Measurements from ENCODE around the gene MVK.

MVK gene

DNA sequence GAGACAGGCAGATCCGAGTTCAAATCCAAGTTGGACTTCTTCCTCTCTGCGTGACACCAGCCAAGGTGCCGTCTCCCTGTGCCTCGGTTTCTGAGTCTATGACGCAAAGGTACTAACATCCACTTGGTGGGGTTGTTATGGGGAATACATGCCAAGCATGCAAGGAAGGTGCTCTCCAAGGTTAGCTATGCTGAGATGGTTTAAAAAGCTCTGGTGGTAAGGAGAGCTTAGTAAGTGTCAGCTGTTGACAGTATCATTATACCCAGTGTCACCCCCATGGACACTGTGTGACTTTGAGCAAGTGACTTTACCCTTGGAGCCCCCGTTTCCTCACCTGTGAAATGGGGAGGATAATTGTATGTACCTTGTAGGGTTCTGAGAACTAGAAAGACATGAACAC lies 22.5 kb upstream of the MVK start:
- H3K4me3 ChIP-seq (ENCODE audit: low read depth in 1 of 2, low read length in 1 of 2), result no peak overlapping the region
- no peaks in the 10 kb centered on the region for H3K9me3 ChIP-seq
- H3K36me3 ChIP-seq, result no peaks in the 10 kb centered on the region
- no peak overlapping the region for H3K27ac ChIP-seq
- no peaks in the 10 kb centered on the region for H3K4me1 ChIP-seq (ENCODE audit: control insufficient read depth in 1 of 2, insufficient read depth in 1 of 2, low read depth in 1 of 2, low read length in 1 of 2)
- peaks cover 61% of the 10 kb centered on the region for H3K27me3 ChIP-seq
- no peak for TF ChIP-seq CTCF (IDR thresholded peaks at IDR 0.05)

GRCh38 chr12:109552971-109553370 lies 20.6 kb upstream of the MVK start:
- Histone ChIP-seq H3K36me3 (no peaks in the 10 kb centered on the region), H3K27ac (no peak overlapping the region), H3K4me3 (ENCODE audit: low read depth in 1 of 2, low read length in 1 of 2) (no peak overlapping the region), H3K27me3 (peaks cover 47% of the 10 kb centered on the region), H3K4me1 (ENCODE audit: control insufficient read depth in 1 of 2, insufficient read depth in 1 of 2, low read depth in 1 of 2, low read length in 1 of 2) (no peaks in the 10 kb centered on the region), H3K9me3 (no peaks in the 10 kb centered on the region)
- TF ChIP-seq CTCF (IDR thresholded peaks at IDR 0.05), result no peak

DNA sequence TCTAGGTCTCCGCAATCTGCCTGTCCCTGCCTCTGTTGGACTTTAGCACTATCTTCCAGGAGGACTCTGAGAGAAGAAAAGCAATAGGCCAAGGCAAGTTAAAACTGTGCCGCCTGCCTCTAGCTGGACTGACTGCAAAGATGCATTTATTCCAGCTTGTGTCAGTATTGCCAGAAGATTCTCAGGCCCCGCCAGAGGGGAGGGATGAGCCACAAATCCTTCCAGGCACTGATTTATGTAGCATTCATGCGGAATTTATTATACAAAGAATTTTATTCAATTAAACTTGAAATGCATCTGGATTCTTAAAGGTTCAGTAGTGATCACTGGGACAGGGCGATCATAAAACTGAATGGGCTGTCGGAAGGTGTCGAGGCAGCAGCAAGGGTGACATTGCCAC lies 20.1 kb upstream of the MVK start:
- Histone ChIP-seq H3K27me3 (peaks cover 42% of the 10 kb centered on the region), H3K4me3 (ENCODE audit: low read depth in 1 of 2, low read length in 1 of 2) (no peak overlapping the region), H3K4me1 (ENCODE audit: control insufficient read depth in 1 of 2, insufficient read depth in 1 of 2, low read depth in 1 of 2, low read length in 1 of 2) (no peaks in the 10 kb centered on the region), H3K36me3 (no peaks in the 10 kb centered on the region), H3K9me3 (no peaks in the 10 kb centered on the region), H3K27ac (no peak overlapping the region)
- no peak for TF ChIP-seq CTCF (IDR thresholded peaks at IDR 0.05)

GRCh38 chr12:109553906-109554500 lies 19.6 kb upstream of the MVK start:
- TF ChIP-seq CTCF (IDR thresholded peaks at IDR 0.05), result no peak
- Histone ChIP-seq H3K27me3 (peaks cover 37% of the 10 kb centered on the region), H3K9me3 (no peaks in the 10 kb centered on the region), H3K4me1 (ENCODE audit: control insufficient read depth in 1 of 2, insufficient read depth in 1 of 2, low read depth in 1 of 2, low read length in 1 of 2) (no peaks in the 10 kb centered on the region), H3K4me3 (ENCODE audit: low read depth in 1 of 2, low read length in 1 of 2) (no peak overlapping the region), H3K36me3 (no peaks in the 10 kb centered on the region), H3K27ac (no peak overlapping the region)

GRCh38 chr12:109554761-109555160 lies 18.8 kb upstream of the MVK start:
- Histone ChIP-seq H3K4me1 (ENCODE audit: control insufficient read depth in 1 of 2, insufficient read depth in 1 of 2, low read depth in 1 of 2, low read length in 1 of 2) (no peaks in the 10 kb centered on the region), H3K9me3 (no peaks in the 10 kb centered on the region), H3K4me3 (ENCODE audit: low read depth in 1 of 2, low read length in 1 of 2) (no peak overlapping the region), H3K36me3 (no peaks in the 10 kb centered on the region), H3K27me3 (peaks cover 29% of the 10 kb centered on the region), H3K27ac (no peak overlapping the region)
- TF ChIP-seq CTCF (IDR thresholded peaks at IDR 0.05), result no peak

All from neutrophil (primary cell).